Body of pancreas (tissue), 4 donors: ENCODE data around the gene SPINK8.

Experiments
- POLR2A ChIP-seq, 3 donors: fragments of 450-650 bp; IDR thresholded peaks; one replicate each; pipeline ENCODE4 v1.6.1; 2016; ENCODE audit warnings: antibody characterized with exemption in 3 of 3, mild to moderate bottlenecking in 2 of 3
- TF ChIP-seq, protein P1 (sequence below), 7 experiments: fragments of 450-650 bp in 4 of 7; fragments of 200-600 bp in 3 of 7; sonication (generic) in 3 of 7; IDR thresholded peaks; one replicate each; pipeline ENCODE4 v1.5.1; 2016 to 2019; ENCODE audit warnings: antibody characterized with exemption in 7 of 7

GRCh38 chr3:48306290-48306689 is 27.2 kb downstream of the SPINK8 start:
- TF ChIP-seq, protein P1, sequence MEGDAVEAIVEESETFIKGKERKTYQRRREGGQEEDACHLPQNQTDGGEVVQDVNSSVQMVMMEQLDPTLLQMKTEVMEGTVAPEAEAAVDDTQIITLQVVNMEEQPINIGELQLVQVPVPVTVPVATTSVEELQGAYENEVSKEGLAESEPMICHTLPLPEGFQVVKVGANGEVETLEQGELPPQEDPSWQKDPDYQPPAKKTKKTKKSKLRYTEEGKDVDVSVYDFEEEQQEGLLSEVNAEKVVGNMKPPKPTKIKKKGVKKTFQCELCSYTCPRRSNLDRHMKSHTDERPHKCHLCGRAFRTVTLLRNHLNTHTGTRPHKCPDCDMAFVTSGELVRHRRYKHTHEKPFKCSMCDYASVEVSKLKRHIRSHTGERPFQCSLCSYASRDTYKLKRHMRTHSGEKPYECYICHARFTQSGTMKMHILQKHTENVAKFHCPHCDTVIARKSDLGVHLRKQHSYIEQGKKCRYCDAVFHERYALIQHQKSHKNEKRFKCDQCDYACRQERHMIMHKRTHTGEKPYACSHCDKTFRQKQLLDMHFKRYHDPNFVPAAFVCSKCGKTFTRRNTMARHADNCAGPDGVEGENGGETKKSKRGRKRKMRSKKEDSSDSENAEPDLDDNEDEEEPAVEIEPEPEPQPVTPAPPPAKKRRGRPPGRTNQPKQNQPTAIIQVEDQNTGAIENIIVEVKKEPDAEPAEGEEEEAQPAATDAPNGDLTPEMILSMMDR (IDR thresholded peaks at IDR 0.05), result no peak
- no peak for TF ChIP-seq POLR2A (IDR thresholded peaks at IDR 0.05)
